Esophagus squamous epithelium (tissue), 4 donors: ENCODE data around the gene RSU1.

Experiments
- POLR2A ChIP-seq, 4 donors: fragments of 450-650 bp; IDR thresholded peaks; one replicate each; pipeline ENCODE4 v1.6.1; 2017; ENCODE audit warnings: antibody characterized with exemption in 4 of 4, mild to moderate bottlenecking in 4 of 4, moderate library complexity in 3 of 4
- TF ChIP-seq, protein P1 (sequence below), 6 experiments: fragments of 450-650 bp in 4 of 6; fragments of 200-600 bp in 2 of 6; sonication (generic) in 2 of 6; IDR thresholded peaks; one replicate each; pipeline ENCODE4 v1.5.1; 2016 to 2019; ENCODE audit warnings: antibody characterized with exemption in 6 of 6, mild to moderate bottlenecking in 4 of 6, moderate library complexity in 4 of 6

- TF ChIP-seq, protein P1, sequence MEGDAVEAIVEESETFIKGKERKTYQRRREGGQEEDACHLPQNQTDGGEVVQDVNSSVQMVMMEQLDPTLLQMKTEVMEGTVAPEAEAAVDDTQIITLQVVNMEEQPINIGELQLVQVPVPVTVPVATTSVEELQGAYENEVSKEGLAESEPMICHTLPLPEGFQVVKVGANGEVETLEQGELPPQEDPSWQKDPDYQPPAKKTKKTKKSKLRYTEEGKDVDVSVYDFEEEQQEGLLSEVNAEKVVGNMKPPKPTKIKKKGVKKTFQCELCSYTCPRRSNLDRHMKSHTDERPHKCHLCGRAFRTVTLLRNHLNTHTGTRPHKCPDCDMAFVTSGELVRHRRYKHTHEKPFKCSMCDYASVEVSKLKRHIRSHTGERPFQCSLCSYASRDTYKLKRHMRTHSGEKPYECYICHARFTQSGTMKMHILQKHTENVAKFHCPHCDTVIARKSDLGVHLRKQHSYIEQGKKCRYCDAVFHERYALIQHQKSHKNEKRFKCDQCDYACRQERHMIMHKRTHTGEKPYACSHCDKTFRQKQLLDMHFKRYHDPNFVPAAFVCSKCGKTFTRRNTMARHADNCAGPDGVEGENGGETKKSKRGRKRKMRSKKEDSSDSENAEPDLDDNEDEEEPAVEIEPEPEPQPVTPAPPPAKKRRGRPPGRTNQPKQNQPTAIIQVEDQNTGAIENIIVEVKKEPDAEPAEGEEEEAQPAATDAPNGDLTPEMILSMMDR (IDR thresholded peaks at IDR 0.05), result no peak
- TF ChIP-seq POLR2A (IDR thresholded peaks at IDR 0.05), result no peak
These were observed 21.7 kb downstream of the RSU1 start for GRCh38 chr10:16795410-16796073.
